Activated T-helper 17 cell treated with anti-CD3 and anti-CD28 coated beads, Interleukin-2, amount 50 U/mL, for 72 hours (primary cell): ENCODE measurements around the gene OSBPL9. TPM values are rescaled to one million over a fixed set of nuclear protein-coding genes. Genes with fewer than 3 reads are reported as not detected.

Experiments used
- ATAC-seq: fragments of 150-1000 bp; cut with Tn5 transposase; replicated peaks from 2 replicates; pipeline ENCODE4 v1.10.0; 2021; ENCODE audit warnings: mild to moderate bottlenecking, moderate library complexity
- H3K27ac Mint-ChIP-seq: one replicate; pipeline ENCODE4 v1.8.0; 2022; ENCODE audit warnings: mixed read lengths
- H3K27me3 Mint-ChIP-seq: one replicate; pipeline ENCODE4 v1.8.0; 2022; ENCODE audit warnings: mixed read lengths
- H3K36me3 Mint-ChIP-seq: one replicate; pipeline ENCODE4 v1.8.0; 2022; ENCODE audit warnings: low read depth, mild to moderate bottlenecking, mixed read lengths
- H3K4me1 Mint-ChIP-seq: one replicate; pipeline ENCODE4 v1.8.0; 2022; ENCODE audit warnings: mixed read lengths
- H3K4me3 Mint-ChIP-seq: one replicate; pipeline ENCODE4 v1.8.0; 2022; ENCODE audit warnings: mild to moderate bottlenecking, mixed read lengths
- H3K9me3 Mint-ChIP-seq: one replicate; pipeline ENCODE4 v1.8.0; 2022; ENCODE audit warnings: mixed read lengths
- total RNA-seq, 2 donors: library from RNA; stranded (reverse); gene quantifications; one replicate each; pipeline ENCODE4 v1.2.3, GENCODE V29; 2022

The OSBPL9 gene
- total RNA-seq, 2 donors from 2014 or later: 42.9 to 47.6 TPM

GRCh38 chr1:51750218-51750617 lies 133.3 kb downstream of the OSBPL9 start:
- no peak overlapping the region for H3K4me3 Mint-ChIP-seq
- peaks cover 3% of the 10 kb centered on the region for H3K9me3 Mint-ChIP-seq
- H3K27ac Mint-ChIP-seq: no peak overlapping the region
- H3K27me3 Mint-ChIP-seq: no peaks in the 10 kb centered on the region
- H3K4me1 Mint-ChIP-seq: peaks cover 4% of the 10 kb centered on the region
- no peak for ATAC-seq
- peaks cover 67% of the 10 kb centered on the region for H3K36me3 Mint-ChIP-seq

GRCh38 chr1:51750729-51751128 lies 133.8 kb downstream of the OSBPL9 start:
- H3K27me3 Mint-ChIP-seq: no peaks in the 10 kb centered on the region
- H3K9me3 Mint-ChIP-seq: peaks cover 3% of the 10 kb centered on the region
- H3K27ac Mint-ChIP-seq: no peak overlapping the region
- ATAC-seq: no peak
- peaks cover 4% of the 10 kb centered on the region for H3K4me1 Mint-ChIP-seq
- peaks cover 71% of the 10 kb centered on the region for H3K36me3 Mint-ChIP-seq
- H3K4me3 Mint-ChIP-seq: no peak overlapping the region

GRCh38 chr1:51752073-51752948 lies 135.4 kb downstream of the OSBPL9 start:
- H3K9me3 Mint-ChIP-seq: peaks cover 3% of the 10 kb centered on the region
- H3K36me3 Mint-ChIP-seq: peaks cover 67% of the 10 kb centered on the region
- no peak for ATAC-seq
- peaks cover 7% of the 10 kb centered on the region for H3K4me1 Mint-ChIP-seq
- H3K27me3 Mint-ChIP-seq: no peaks in the 10 kb centered on the region
- no peak overlapping the region for H3K27ac Mint-ChIP-seq
- no peak overlapping the region for H3K4me3 Mint-ChIP-seq

GRCh38 chr1:51753969-51754368 lies 137.1 kb downstream of the OSBPL9 start:
- Mint-ChIP-seq H3K27me3 (no peaks in the 10 kb centered on the region), H3K4me1 (peaks cover 7% of the 10 kb centered on the region), H3K27ac (no peak overlapping the region), H3K4me3 (no peak overlapping the region), H3K36me3 (peaks cover 56% of the 10 kb centered on the region), H3K9me3 (peaks cover 3% of the 10 kb centered on the region)
- ATAC-seq: no peak

GRCh38 chr1:51754666-51755065 lies 137.8 kb downstream of the OSBPL9 start:
- Mint-ChIP-seq H3K4me3 (no peak overlapping the region), H3K36me3 (peaks cover 56% of the 10 kb centered on the region), H3K27me3 (no peaks in the 10 kb centered on the region), H3K4me1 (peaks cover 7% of the 10 kb centered on the region), H3K27ac (no peak overlapping the region), H3K9me3 (peaks cover 3% of the 10 kb centered on the region)
- ATAC-seq: no peak

- Mint-ChIP-seq H3K9me3 (peaks cover 3% of the 10 kb centered on the region), H3K27ac (no peak overlapping the region), H3K4me3 (no peak overlapping the region), H3K4me1 (peaks cover 11% of the 10 kb centered on the region), H3K36me3 (peaks cover 57% of the 10 kb centered on the region), H3K27me3 (no peaks in the 10 kb centered on the region)
- no peak for ATAC-seq
Observed at GRCh38 chr1:51755437-51755836, 138.5 kb downstream of the OSBPL9 start.

GRCh38 chr1:51756290-51756689 lies 139.4 kb downstream of the OSBPL9 start:
- Mint-ChIP-seq H3K4me3 (no peak overlapping the region), H3K27me3 (no peaks in the 10 kb centered on the region), H3K27ac (no peak overlapping the region), H3K9me3 (peaks cover 3% of the 10 kb centered on the region), H3K36me3 (peaks cover 57% of the 10 kb centered on the region), H3K4me1 (peaks cover 16% of the 10 kb centered on the region)
- ATAC-seq: peak; percentile 78

- Mint-ChIP-seq H3K4me3 (no peak overlapping the region), H3K36me3 (peaks cover 62% of the 10 kb centered on the region), H3K9me3 (no peaks in the 10 kb centered on the region), H3K4me1 (peaks cover 12% of the 10 kb centered on the region), H3K27ac (no peak overlapping the region), H3K27me3 (no peaks in the 10 kb centered on the region)
- no peak for ATAC-seq
Observed at GRCh38 chr1:51758310-51758709, 141.4 kb downstream of the OSBPL9 start.

- H3K36me3 Mint-ChIP-seq: peaks cover 62% of the 10 kb centered on the region
- H3K9me3 Mint-ChIP-seq: no peaks in the 10 kb centered on the region
- H3K27ac Mint-ChIP-seq: peak overlapping the region; percentile 57
- ATAC-seq: no peak
- H3K4me3 Mint-ChIP-seq: no peak overlapping the region
- no peaks in the 10 kb centered on the region for H3K27me3 Mint-ChIP-seq
- peaks cover 10% of the 10 kb centered on the region for H3K4me1 Mint-ChIP-seq
Observed at GRCh38 chr1:51760872-51761271, 144.0 kb downstream of the OSBPL9 start.

GRCh38 chr1:51761351-51761750 lies 144.5 kb downstream of the OSBPL9 start:
- H3K36me3 Mint-ChIP-seq: peaks cover 62% of the 10 kb centered on the region
- H3K27me3 Mint-ChIP-seq: no peaks in the 10 kb centered on the region
- H3K27ac Mint-ChIP-seq: no peak overlapping the region
- no peak overlapping the region for H3K4me3 Mint-ChIP-seq
- H3K9me3 Mint-ChIP-seq: no peaks in the 10 kb centered on the region
- ATAC-seq: no peak
- H3K4me1 Mint-ChIP-seq: peaks cover 9% of the 10 kb centered on the region

- peak overlapping the region; percentile 20 for H3K27ac Mint-ChIP-seq
- no peaks in the 10 kb centered on the region for H3K27me3 Mint-ChIP-seq
- H3K4me3 Mint-ChIP-seq: no peak overlapping the region
- H3K9me3 Mint-ChIP-seq: no peaks in the 10 kb centered on the region
- peaks cover 75% of the 10 kb centered on the region for H3K36me3 Mint-ChIP-seq
- peaks cover 15% of the 10 kb centered on the region for H3K4me1 Mint-ChIP-seq
- ATAC-seq: peak; percentile 45
Observed at GRCh38 chr1:51768971-51769588, 152.2 kb downstream of the OSBPL9 start.

- Mint-ChIP-seq H3K36me3 (peaks cover 78% of the 10 kb centered on the region), H3K9me3 (no peaks in the 10 kb centered on the region), H3K4me1 (peaks cover 9% of the 10 kb centered on the region), H3K27me3 (no peaks in the 10 kb centered on the region), H3K4me3 (no peak overlapping the region), H3K27ac (no peak overlapping the region)
- no peak for ATAC-seq
Observed at GRCh38 chr1:51776408-51776807, 159.5 kb downstream of the OSBPL9 start.

- Mint-ChIP-seq H3K27ac (peak overlapping the region; percentile 0), H3K9me3 (no peaks in the 10 kb centered on the region), H3K4me3 (no peak overlapping the region), H3K4me1 (no peaks in the 10 kb centered on the region), H3K36me3 (peaks cover 72% of the 10 kb centered on the region), H3K27me3 (no peaks in the 10 kb centered on the region)
- no peak for ATAC-seq
Observed at GRCh38 chr1:51780927-51781326, 164.0 kb downstream of the OSBPL9 start.

- Mint-ChIP-seq H3K36me3 (peaks cover 87% of the 10 kb centered on the region), H3K27ac (peak overlapping the region; percentile 61), H3K9me3 (no peaks in the 10 kb centered on the region)
Observed at GRCh38 chr1:51784997-51785421, 168.1 kb downstream of the OSBPL9 start.

GRCh38 chr1:51788938-51789337 lies 172.0 kb downstream of the OSBPL9 start:
- Mint-ChIP-seq H3K27ac (peak overlapping the region; percentile 22), H3K4me1 (peaks cover 13% of the 10 kb centered on the region), H3K36me3 (peaks cover 100% of the 10 kb centered on the region), H3K4me3 (no peak overlapping the region), H3K27me3 (no peaks in the 10 kb centered on the region), H3K9me3 (no peaks in the 10 kb centered on the region)
- no peak for ATAC-seq

More at GRCh38 chr1:51784997-51785421, 168.1 kb downstream of the OSBPL9 start:
- no peak overlapping the region for H3K4me3 Mint-ChIP-seq
- no peaks in the 10 kb centered on the region for H3K27me3 Mint-ChIP-seq
- no peaks in the 10 kb centered on the region for H3K4me1 Mint-ChIP-seq
- ATAC-seq: no peak
